NCI-H446 (cell line): ENCODE measurements around the gene CARS1.
"Not testable (repeated sequence)": the region's sequence is repeated elsewhere in the genome, so short reads cannot be mapped to it uniquely, and the experiment has no call there.

Source experiments
- DNase-seq, 2 experiments: peaks; one replicate each; lab custom pipeline; 2025; lab: John Stamatoyannopoulos, UW

Gene CARS1

GRCh38 chr11:3089236-3090061 lies 32.2 kb upstream of the CARS1 start:
- no peak for DNase-seq

- no peak for DNase-seq
These were observed 31.6 kb upstream of the CARS1 start for GRCh38 chr11:3088806-3089205.

GRCh38 chr11:3087821-3088800 lies 30.9 kb upstream of the CARS1 start:
- no peak for DNase-seq

GRCh38 chr11:3087373-3087772 lies 30.1 kb upstream of the CARS1 start:
- no peak for DNase-seq

GRCh38 chr11:3086671-3087150 lies 29.5 kb upstream of the CARS1 start:
- no peak for DNase-seq

- no peak for DNase-seq
These were observed 28.9 kb upstream of the CARS1 start for GRCh38 chr11:3086114-3086513.

- DNase-seq = no peak
These were observed 27.8 kb upstream of the CARS1 start for GRCh38 chr11:3085052-3085451.

- DNase-seq = no peak
These were observed 26.1 kb upstream of the CARS1 start for GRCh38 chr11:3083321-3083720.

- DNase-seq = no peak
These were observed 24.1 kb upstream of the CARS1 start for GRCh38 chr11:3081386-3081751.

- DNase-seq = no peak
These were observed 23.6 kb upstream of the CARS1 start for GRCh38 chr11:3080733-3081385.

- no peak for DNase-seq
These were observed 22.9 kb upstream of the CARS1 start for GRCh38 chr11:3080104-3080503.

GRCh38 chr11:3077846-3078440 lies 20.7 kb upstream of the CARS1 start:
- DNase-seq = no peak

GRCh38 chr11:3077189-3077836 lies 20.1 kb upstream of the CARS1 start:
- DNase-seq = no peak

GRCh38 chr11:3074912-3075589 lies 17.8 kb upstream of the CARS1 start:
- no peak for DNase-seq

- DNase-seq = no peak
These were observed 15.8 kb upstream of the CARS1 start for GRCh38 chr11:3073029-3073435.

- no peak for DNase-seq
These were observed 12.2 kb upstream of the CARS1 start for GRCh38 chr11:3069425-3069824.

GRCh38 chr11:3066308-3066707 lies 9.1 kb upstream of the CARS1 start:
- not testable (repeated sequence) for DNase-seq

- not testable (repeated sequence) for DNase-seq
These were observed 7.5 kb upstream of the CARS1 start for GRCh38 chr11:3064709-3065108.

- DNase-seq = not testable (repeated sequence)
These were observed 6.7 kb upstream of the CARS1 start for GRCh38 chr11:3063876-3064275.

GRCh38 chr11:3063432-3063831 lies 6.2 kb upstream of the CARS1 start:
- DNase-seq = not testable (repeated sequence)
